Stimulated activated CD4-positive, alpha-beta T cell treated with anti-CD3 and anti-CD28 coated beads, Interleukin-4, amount 100 ng/mL, for 24 hours (primary cell): ENCODE data around the gene UNC13C.

Experiments used
- DNase-seq: peaks from one replicate; pipeline ENCODE4 v3.0.0-alpha.2; 2020

Gene UNC13C

GRCh38 chr15:54127574-54127973, 149.3 kb downstream of the UNC13C start:
- DNase-seq, result no peak

- DNase-seq, result no peak
Observed at GRCh38 chr15:54131410-54131809, 153.2 kb downstream of the UNC13C start.

GRCh38 chr15:54149115-54149531, 170.9 kb downstream of the UNC13C start:
- DNase-seq, result no peak

- no peak for DNase-seq
Observed at GRCh38 chr15:54150255-54150654, 172.0 kb downstream of the UNC13C start.

- no peak for DNase-seq
Observed at GRCh38 chr15:54159012-54159411, 180.8 kb downstream of the UNC13C start.

GRCh38 chr15:54187325-54187724, 209.1 kb downstream of the UNC13C start:
- no peak for DNase-seq

GRCh38 chr15:54197995-54198394, 219.8 kb downstream of the UNC13C start:
- DNase-seq, result no peak

- no peak for DNase-seq
Observed at GRCh38 chr15:54206586-54207321, 228.5 kb downstream of the UNC13C start.

GRCh38 chr15:54208786-54209185, 230.5 kb downstream of the UNC13C start:
- no peak for DNase-seq

GRCh38 chr15:54212635-54213034, 234.4 kb downstream of the UNC13C start:
- DNase-seq, result no peak

GRCh38 chr15:54226455-54226854, 248.2 kb downstream of the UNC13C start:
- DNase-seq, result no peak

GRCh38 chr15:54227569-54227968, 249.3 kb downstream of the UNC13C start:
- no peak for DNase-seq

GRCh38 chr15:54250326-54250725, 272.1 kb downstream of the UNC13C start:
- DNase-seq, result no peak

- no peak for DNase-seq
Observed at GRCh38 chr15:54256190-54256589, 277.9 kb downstream of the UNC13C start.

GRCh38 chr15:54273928-54274327, 295.7 kb downstream of the UNC13C start:
- DNase-seq, result no peak

- no peak for DNase-seq
Observed at GRCh38 chr15:54277834-54278233, 299.6 kb downstream of the UNC13C start.

GRCh38 chr15:54280726-54281125, 302.5 kb downstream of the UNC13C start:
- DNase-seq, result no peak

- no peak for DNase-seq
Observed at GRCh38 chr15:54282228-54282836, 304.1 kb downstream of the UNC13C start.

GRCh38 chr15:54288049-54288448, 309.8 kb downstream of the UNC13C start:
- DNase-seq, result no peak

- no peak for DNase-seq
Observed at GRCh38 chr15:54289590-54290136, 311.4 kb downstream of the UNC13C start.

GRCh38 chr15:54298396-54298795, 320.2 kb downstream of the UNC13C start:
- no peak for DNase-seq

GRCh38 chr15:54304321-54304720, 326.1 kb downstream of the UNC13C start:
- no peak for DNase-seq

GRCh38 chr15:54305138-54305537, 326.9 kb downstream of the UNC13C start:
- no peak for DNase-seq

- DNase-seq, result no peak
Observed at GRCh38 chr15:54307252-54307902, 329.1 kb downstream of the UNC13C start.
